Measurements from ENCODE around the gene CCDC148. TPM values are rescaled to one million over a fixed set of nuclear protein-coding genes. Genes with fewer than 3 reads are reported as not detected.

The CCDC148 gene
- total RNA-seq, 2 donors from 2014 or later, result 2.7 to 5.0 TPM

DNA sequence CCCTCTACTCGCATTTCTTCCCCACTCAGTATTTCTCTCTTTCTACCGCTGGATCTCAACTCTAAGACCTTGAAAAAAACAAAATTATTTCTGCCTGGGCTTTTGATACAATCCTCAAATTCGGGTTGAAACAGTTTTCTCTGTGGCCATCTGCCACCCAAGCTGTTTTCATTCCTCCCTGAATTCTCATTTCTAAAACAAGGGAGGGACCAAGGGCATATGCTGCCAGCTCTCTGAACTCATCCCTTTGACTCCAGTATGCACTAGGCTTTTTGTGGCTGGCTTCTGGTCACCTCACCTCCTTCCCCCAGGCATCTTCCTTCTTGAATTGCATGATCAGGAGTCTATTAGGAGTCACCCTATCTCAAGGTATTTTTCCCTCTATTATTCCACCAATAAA, 49.5 kb downstream of the CCDC148 start:
- Mint-ChIP-seq H3K36me3 (ENCODE audit: low read depth) (no peaks in the 10 kb centered on the region), H3K9me3 (peaks cover 9% of the 10 kb centered on the region), H3K27me3 (ENCODE audit: insufficient read depth) (peaks cover 4% of the 10 kb centered on the region), H3K27ac (no peak overlapping the region), H3K4me1 (no peaks in the 10 kb centered on the region), H3K4me3 (no peak overlapping the region)
- no peak overlapping the region for H3K9ac ChIP-seq (ENCODE audit: extremely low read depth, low read length, poor library complexity, severe bottlenecking)
- DNase-seq, result no peak
- peaks cover 18% of the 10 kb centered on the region for H3K9me3 ChIP-seq (ENCODE audit: control insufficient read depth, low read length)
- no peaks in the 10 kb centered on the region for H3K27me3 ChIP-seq (ENCODE audit: control insufficient read depth, insufficient read depth, low read length, poor library complexity, severe bottlenecking)
- 56 to 87% methylated on average over 1 to 3 of the region's 3 CpGs for WGBS, 2 experiments (ENCODE audit: insufficient coverage in 1 of 2, insufficient read length in 1 of 2)
- H3K4me3 ChIP-seq (ENCODE audit: low read length), result no peak overlapping the region
- H3K4me1 ChIP-seq (ENCODE audit: control insufficient read depth, insufficient read depth, low read length), result no peaks in the 10 kb centered on the region
- H3K36me3 ChIP-seq (ENCODE audit: control insufficient read depth, insufficient read depth, low read length), result no peaks in the 10 kb centered on the region
- H3K27ac ChIP-seq (ENCODE audit: low read depth, low read length), result no peak overlapping the region
- TF ChIP-seq, protein P1, sequence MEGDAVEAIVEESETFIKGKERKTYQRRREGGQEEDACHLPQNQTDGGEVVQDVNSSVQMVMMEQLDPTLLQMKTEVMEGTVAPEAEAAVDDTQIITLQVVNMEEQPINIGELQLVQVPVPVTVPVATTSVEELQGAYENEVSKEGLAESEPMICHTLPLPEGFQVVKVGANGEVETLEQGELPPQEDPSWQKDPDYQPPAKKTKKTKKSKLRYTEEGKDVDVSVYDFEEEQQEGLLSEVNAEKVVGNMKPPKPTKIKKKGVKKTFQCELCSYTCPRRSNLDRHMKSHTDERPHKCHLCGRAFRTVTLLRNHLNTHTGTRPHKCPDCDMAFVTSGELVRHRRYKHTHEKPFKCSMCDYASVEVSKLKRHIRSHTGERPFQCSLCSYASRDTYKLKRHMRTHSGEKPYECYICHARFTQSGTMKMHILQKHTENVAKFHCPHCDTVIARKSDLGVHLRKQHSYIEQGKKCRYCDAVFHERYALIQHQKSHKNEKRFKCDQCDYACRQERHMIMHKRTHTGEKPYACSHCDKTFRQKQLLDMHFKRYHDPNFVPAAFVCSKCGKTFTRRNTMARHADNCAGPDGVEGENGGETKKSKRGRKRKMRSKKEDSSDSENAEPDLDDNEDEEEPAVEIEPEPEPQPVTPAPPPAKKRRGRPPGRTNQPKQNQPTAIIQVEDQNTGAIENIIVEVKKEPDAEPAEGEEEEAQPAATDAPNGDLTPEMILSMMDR (conservative IDR thresholded peaks at IDR 0.05), result no peak

DNA sequence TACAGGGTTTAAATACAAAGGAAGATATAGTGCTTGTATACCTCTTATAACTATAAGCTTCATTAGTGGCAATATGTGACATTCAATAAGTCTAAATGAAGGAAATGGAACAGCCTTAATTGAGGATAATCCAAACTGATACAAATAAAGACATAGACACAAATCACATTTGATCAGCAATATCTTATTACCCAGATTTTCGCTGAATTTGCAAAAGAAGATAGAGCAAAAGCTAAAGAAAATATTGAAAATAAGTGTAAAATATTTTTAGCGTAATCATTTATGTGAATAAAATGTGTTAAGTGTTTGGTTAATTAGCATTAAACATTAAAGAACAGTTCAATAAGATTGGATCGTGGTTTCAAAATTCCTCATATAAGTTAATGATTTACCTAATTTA, 51.2 kb downstream of the CCDC148 start:
- TF ChIP-seq, protein P1 (conservative IDR thresholded peaks at IDR 0.05), result no peak
- no peak for DNase-seq
- H3K36me3 ChIP-seq (ENCODE audit: control insufficient read depth, insufficient read depth, low read length), result no peaks in the 10 kb centered on the region
- H3K27me3 Mint-ChIP-seq (ENCODE audit: insufficient read depth), result no peaks in the 10 kb centered on the region
- H3K9me3 ChIP-seq (ENCODE audit: control insufficient read depth, low read length), result peaks cover 7% of the 10 kb centered on the region
- no peak overlapping the region for H3K4me3 ChIP-seq (ENCODE audit: low read length)
- H3K9ac ChIP-seq (ENCODE audit: extremely low read depth, low read length, poor library complexity, severe bottlenecking), result no peak overlapping the region
- peaks cover 7% of the 10 kb centered on the region for H3K9me3 Mint-ChIP-seq
- H3K4me1 Mint-ChIP-seq, result no peaks in the 10 kb centered on the region
- H3K27ac Mint-ChIP-seq, result no peak overlapping the region
- no peak overlapping the region for H3K4me3 Mint-ChIP-seq
- no peaks in the 10 kb centered on the region for H3K27me3 ChIP-seq (ENCODE audit: control insufficient read depth, insufficient read depth, low read length, poor library complexity, severe bottlenecking)
- H3K4me1 ChIP-seq (ENCODE audit: control insufficient read depth, insufficient read depth, low read length), result no peaks in the 10 kb centered on the region
- H3K27ac ChIP-seq (ENCODE audit: low read depth, low read length), result no peak overlapping the region
- no peaks in the 10 kb centered on the region for H3K36me3 Mint-ChIP-seq (ENCODE audit: low read depth)
- 81% methylated on average over 2 of the region's 3 CpGs; no CpG with 5 or more reads in 1 of the 2 experiments for WGBS, 2 experiments (ENCODE audit: insufficient coverage in 1 of 2, insufficient read length in 1 of 2)

- Histone ChIP-seq H3K4me3 (ENCODE audit: low read length) (no peak overlapping the region), H3K27me3 (ENCODE audit: control insufficient read depth, insufficient read depth, low read length, poor library complexity, severe bottlenecking) (no peaks in the 10 kb centered on the region), H3K9me3 (ENCODE audit: control insufficient read depth, low read length) (no peaks in the 10 kb centered on the region), H3K9ac (ENCODE audit: extremely low read depth, low read length, poor library complexity, severe bottlenecking) (no peak overlapping the region), H3K27ac (ENCODE audit: low read depth, low read length) (no peak overlapping the region), H3K4me1 (ENCODE audit: control insufficient read depth, insufficient read depth, low read length) (no peaks in the 10 kb centered on the region), H3K36me3 (ENCODE audit: control insufficient read depth, insufficient read depth, low read length) (no peaks in the 10 kb centered on the region)
- TF ChIP-seq, protein P1 (conservative IDR thresholded peaks at IDR 0.05), result no peak
- no peak overlapping the region for H3K4me3 Mint-ChIP-seq
- no peak for DNase-seq
- H3K36me3 Mint-ChIP-seq (ENCODE audit: low read depth), result no peaks in the 10 kb centered on the region
- 69% methylated on average over 1 of the region's 1 CpG; no CpG with 5 or more reads in 1 of the 2 experiments for WGBS, 2 experiments (ENCODE audit: insufficient coverage in 1 of 2, insufficient read length in 1 of 2)
- H3K27ac Mint-ChIP-seq, result no peak overlapping the region
- no peaks in the 10 kb centered on the region for H3K4me1 Mint-ChIP-seq
- no peaks in the 10 kb centered on the region for H3K27me3 Mint-ChIP-seq (ENCODE audit: insufficient read depth)
- peaks cover 5% of the 10 kb centered on the region for H3K9me3 Mint-ChIP-seq
Measured at GRCh38 chr2:158403237-158403636, 53.3 kb downstream of the CCDC148 start.

Data from endodermal cell (in vitro differentiated cells).